RKO (cell line): Measurements from ENCODE around the gene PTPN7.
"Not testable (repeated sequence)": the region's sequence is repeated elsewhere in the genome, so short reads cannot be mapped to it uniquely, and the experiment has no call there.

Experiments used
- DNase-seq: peaks from one replicate; pipeline ENCODE4 v3.0.0-alpha.2; 2016; ENCODE audit warnings: low spot score

The PTPN7 gene

GRCh38 chr1:202189918-202190715 is 29.7 kb upstream of the PTPN7 start:
- no peak for DNase-seq

DNA sequence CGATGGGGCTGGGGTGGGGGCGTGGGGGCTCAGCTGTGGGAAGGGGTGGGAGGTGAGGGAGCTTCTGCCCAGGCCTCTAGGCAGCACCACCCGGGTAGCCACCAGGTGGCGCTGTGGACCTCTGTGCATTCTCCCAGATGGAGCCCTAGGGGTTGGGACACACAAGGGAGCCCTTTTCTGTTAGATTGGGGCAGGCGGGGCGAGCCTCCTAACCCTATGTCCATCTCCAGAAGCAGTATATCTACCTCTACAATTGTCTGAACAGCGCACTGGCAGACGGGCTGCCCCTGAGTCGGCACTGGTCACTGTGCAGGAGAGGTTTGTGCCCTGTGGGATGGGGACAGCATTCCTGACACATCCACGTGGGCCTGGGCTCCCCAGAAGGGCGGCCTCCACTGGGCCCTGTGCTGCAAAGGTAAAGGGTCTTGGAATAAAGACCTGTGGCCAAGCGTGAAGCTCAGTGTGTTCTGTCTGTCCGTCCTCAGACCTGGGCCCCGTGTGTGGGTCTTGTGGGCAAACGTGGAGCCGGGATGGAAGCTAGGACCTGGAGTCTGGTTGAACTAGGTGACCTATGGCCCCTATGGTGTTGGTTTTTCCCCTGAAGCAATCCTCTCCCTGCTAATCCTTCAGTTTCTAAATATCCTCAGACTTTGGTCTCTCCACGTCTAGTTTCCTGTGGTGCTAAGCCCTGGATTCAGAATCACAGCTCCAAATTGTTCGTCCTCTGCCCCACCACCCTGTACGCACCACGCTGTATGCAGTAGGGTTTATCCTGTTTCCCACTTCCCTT is 28.8 kb upstream of the PTPN7 start:
- DNase-seq: peak; percentile 38

DNA sequence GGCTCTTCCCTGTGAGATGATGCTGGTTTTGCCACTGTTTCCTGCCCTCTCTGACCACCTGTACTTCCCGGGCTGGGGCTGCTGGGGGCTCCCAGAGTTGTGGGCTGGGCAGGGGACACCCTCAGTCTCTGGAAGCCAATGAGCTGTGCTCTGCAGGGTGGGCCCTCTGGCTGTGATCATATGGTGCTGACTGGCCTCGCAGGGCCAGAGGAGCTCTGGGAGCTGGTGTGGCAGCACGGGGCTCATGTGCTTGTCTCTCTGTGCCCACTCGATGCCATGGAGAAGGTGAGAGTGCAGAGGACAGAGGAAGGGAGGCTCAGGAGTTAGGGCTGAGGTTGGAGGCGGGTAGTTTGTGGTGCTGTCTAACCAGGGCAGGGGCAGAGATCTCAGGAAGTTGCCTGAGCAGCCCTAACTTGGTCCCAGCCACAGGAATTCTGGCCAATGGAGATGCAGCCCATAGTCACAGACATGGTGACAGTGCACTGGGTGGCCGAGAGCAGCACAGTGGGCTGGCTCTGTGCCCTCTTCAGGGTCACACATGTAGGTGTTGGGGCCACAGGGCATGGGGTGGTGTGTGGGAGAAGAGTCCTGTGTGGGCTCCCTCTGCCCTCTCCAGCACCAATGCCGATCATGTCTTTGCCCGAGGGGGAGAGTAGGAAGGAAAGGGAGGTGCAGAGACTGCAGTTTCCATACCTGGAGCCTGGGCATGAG is 27.4 kb upstream of the PTPN7 start:
- no peak for DNase-seq

DNA sequence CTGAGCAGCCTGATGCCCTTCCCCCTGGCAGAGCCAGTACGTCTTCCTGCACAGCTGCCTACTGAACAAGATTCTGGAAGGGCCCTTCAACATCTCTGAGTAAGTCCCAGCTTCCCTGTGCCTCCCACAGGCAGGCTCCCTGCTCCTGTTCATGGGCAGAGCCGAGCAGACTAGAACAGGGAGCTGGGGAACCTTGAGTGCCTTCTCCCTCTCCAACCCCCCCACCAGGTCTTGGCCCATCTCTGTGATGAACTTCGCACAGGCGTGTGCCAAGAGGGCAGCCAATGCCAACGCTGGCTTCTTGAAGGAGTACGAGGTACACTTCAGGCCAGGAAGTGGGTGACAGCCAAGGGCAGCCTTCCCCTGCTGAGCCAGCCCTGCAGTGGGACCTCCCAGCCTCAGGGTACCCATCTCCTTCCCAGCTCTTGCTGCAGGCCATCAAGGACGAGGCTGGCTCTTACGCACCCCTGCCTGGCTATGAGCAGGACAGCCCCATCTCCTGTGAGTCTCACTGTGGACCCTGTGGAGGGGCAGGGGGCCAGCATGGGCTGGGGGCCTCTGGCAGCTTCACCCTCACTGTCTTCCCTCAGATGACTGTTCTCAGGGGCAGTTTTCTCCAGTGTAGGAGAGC is 26.8 kb upstream of the PTPN7 start:
- DNase-seq: no peak

DNA sequence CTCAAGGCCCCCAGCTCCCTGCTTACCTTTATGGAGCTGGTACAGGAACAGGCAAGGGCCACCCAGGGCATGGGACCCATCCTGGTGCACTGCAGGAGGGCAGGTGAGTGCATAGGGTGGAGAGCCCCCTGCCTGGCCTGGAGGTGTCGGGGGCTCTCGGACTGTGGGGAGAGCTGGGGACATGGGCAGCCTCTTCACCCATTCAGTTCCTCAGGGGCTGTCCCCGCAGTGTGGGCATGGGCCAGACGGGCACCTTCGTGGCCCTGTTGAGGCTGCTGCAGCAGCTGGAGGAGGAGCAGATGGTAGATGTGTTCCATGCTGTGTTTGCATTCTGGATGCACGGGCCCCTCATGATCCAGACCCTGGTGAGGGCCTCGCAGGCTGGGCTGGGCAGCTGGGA is 25.9 kb upstream of the PTPN7 start:
- no peak for DNase-seq

GRCh38 chr1:202184750-202185460 is 24.5 kb upstream of the PTPN7 start:
- peak; percentile 90 for DNase-seq

GRCh38 chr1:202182040-202182877 is 21.9 kb upstream of the PTPN7 start:
- DNase-seq: no peak

GRCh38 chr1:202181586-202181985 is 21.2 kb upstream of the PTPN7 start:
- DNase-seq: no peak

DNA sequence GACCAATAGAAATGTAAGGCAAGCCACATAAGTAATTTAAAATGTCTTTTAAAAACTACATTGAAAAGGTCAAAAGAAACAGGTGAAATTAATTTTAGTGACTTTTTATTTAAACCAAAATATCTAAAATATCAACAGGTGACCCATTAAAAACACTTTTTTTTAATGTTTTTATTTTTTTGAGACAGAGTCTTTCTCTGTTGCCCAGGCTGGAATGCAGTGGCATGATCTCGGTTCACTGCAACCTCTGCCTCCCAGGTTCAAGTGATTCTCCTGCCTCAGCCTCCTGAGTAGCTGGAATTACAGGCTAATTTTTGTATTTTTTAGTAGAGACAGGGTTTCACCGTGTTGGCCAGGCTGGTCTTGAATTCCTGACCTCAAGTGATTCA is 20.3 kb upstream of the PTPN7 start:
- DNase-seq: not testable (repeated sequence)

- no peak for DNase-seq
Observed at GRCh38 chr1:202179828-202180750, 19.7 kb upstream of the PTPN7 start.

GRCh38 chr1:202176949-202177927 is 16.8 kb upstream of the PTPN7 start:
- DNase-seq: no peak

- DNase-seq: no peak
Observed at GRCh38 chr1:202173993-202174392, 13.6 kb upstream of the PTPN7 start.

- no peak for DNase-seq
Observed at GRCh38 chr1:202172015-202172355, 11.6 kb upstream of the PTPN7 start.

DNA sequence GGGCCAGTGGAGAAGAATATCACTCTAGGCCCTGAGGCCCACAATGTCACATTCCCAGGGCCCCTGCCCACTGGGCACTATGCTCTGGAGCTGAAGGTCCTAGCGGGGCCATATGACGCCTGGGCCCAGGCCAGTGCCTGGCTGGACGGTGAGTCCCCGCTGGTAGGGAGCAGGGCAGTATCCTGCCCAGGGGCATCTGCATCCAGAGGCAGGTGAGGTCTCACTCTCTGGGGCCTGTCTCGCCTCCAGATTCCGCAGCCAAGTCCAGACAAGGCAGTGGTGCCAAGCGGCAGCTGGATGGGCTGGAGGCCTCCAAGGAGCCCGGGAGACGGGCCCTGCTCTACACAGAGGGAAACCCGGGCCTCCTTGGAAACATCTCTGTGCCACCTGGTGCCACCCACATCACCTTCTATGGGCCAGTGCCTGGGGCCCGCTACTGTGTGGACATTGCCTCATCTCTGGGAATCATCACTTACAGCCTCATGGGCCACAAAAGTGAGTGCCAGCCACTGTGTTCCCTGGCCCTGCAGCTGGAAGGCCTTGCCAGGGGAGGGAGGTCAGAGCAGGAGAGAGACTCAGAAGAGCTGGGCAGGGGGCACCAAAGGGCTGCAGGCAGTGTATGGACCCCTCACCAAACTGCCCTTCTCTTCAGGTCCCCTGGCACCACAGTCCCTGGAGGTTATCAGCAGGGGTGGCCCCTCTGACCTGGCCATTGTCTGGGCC is 11.1 kb upstream of the PTPN7 start:
- DNase-seq: no peak

GRCh38 chr1:202170726-202171125 is 10.3 kb upstream of the PTPN7 start:
- DNase-seq: no peak

- no peak for DNase-seq
Observed at GRCh38 chr1:202168861-202169260, 8.5 kb upstream of the PTPN7 start.

- DNase-seq: no peak
Observed at GRCh38 chr1:202167708-202168415, 7.5 kb upstream of the PTPN7 start.
